ENCODE measurements around the gene MMADHC.

DNA sequence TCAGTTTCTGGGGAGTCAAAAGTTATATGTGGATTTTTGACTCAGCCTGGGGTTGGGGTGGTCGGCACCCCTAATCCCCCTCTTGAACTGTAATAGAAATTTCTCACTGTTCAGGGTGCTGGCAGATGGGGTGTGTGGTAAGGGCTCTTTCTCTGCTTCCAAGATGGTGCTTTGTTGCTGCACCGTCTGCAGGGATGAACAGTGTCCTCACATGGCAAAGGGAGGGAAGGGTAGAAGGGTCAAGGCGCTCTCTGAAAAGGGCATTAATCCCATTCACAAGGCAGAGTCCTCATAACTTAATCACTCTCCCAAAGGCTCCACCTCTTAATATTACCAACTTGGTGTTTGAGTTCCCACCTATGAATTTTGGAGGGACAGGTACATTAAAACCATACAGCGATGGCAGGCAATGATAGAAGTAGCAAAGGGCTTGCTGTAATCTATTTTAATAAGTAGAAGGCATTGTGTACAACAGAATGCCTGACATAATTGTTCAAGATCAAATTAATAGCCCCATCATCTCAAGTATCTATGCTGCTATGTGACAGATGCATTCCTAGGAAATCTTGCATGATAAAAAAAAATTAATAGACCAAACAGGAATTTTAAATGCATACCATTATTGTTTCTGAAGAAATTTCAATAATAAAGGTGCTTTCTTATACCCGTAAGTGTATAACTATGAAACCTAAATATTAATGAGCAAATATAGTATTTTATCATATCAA is 28.1 kb downstream of the MMADHC start:
- TF ChIP-seq, protein P1, sequence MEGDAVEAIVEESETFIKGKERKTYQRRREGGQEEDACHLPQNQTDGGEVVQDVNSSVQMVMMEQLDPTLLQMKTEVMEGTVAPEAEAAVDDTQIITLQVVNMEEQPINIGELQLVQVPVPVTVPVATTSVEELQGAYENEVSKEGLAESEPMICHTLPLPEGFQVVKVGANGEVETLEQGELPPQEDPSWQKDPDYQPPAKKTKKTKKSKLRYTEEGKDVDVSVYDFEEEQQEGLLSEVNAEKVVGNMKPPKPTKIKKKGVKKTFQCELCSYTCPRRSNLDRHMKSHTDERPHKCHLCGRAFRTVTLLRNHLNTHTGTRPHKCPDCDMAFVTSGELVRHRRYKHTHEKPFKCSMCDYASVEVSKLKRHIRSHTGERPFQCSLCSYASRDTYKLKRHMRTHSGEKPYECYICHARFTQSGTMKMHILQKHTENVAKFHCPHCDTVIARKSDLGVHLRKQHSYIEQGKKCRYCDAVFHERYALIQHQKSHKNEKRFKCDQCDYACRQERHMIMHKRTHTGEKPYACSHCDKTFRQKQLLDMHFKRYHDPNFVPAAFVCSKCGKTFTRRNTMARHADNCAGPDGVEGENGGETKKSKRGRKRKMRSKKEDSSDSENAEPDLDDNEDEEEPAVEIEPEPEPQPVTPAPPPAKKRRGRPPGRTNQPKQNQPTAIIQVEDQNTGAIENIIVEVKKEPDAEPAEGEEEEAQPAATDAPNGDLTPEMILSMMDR (IDR thresholded peaks at IDR 0.05): no peak
- no peak for TF ChIP-seq POLR2A (IDR thresholded peaks at IDR 0.05)

All from thyroid gland (tissue), 4 donors.